Naive thymus-derived CD4-positive, alpha-beta T cell (primary cell): ENCODE measurements around the gene NTN5. TPM values are rescaled to one million over a fixed set of nuclear protein-coding genes. Genes with fewer than 3 reads are reported as not detected.
"Not testable (repeated sequence)": the region's sequence is repeated elsewhere in the genome, so short reads cannot be mapped to it uniquely, and the experiment has no call there.

Source experiments
- ATAC-seq: fragments of 150-1000 bp; cut with Tn5 transposase; 2 replicates; pipeline ENCODE4 v1.10.0; 2021; ENCODE audit warnings: mild to moderate bottlenecking, moderate library complexity
- CTCF ChIA-PET: fragments of 350-600 bp; sonication (Branson Sonifier 250); formaldehyde crosslinking; loops from one replicate; lab custom pipeline; 2021; ENCODE audit warnings: antibody characterized with exemption; lab: Charles Lee
- POLR2A ChIA-PET: fragments of 350-600 bp; sonication (Branson Sonifier 250); formaldehyde crosslinking; loops from one replicate; lab custom pipeline; 2021; ENCODE audit warnings: antibody characterized with exemption, inconsistent platforms; lab: Charles Lee
- DNase-seq, 9 donors: peaks; one replicate each; pipeline versions ENCODE4 v3.0.0 to v3.0.0-alpha.2; 2020 to 2022; ENCODE audit warnings: mixed read lengths in 1 of 9
- H3K27ac ChIP-seq: one replicate; pipeline ENCODE4 v1.7.0; 2013; ENCODE audit warnings: mild to moderate bottlenecking, low read depth, low read length, moderate library complexity
- H3K27me3 ChIP-seq, 2 donors: one replicate each; pipeline ENCODE4 v1.7.0; 2013; ENCODE audit warnings: low read length in 2 of 2, mild to moderate bottlenecking in 2 of 2, moderate library complexity in 2 of 2; ENCODE audit not compliant: control insufficient read depth in 2 of 2, insufficient read depth in 2 of 2
- H3K36me3 ChIP-seq, 3 experiments: 1 replicate in 2 of 3; 2 replicates in 1 of 3; pipeline ENCODE4 v1.7.0; 2013; ENCODE audit warnings: low read length in 3 of 3, mild to moderate bottlenecking in 3 of 3, moderate library complexity in 1 of 3; ENCODE audit not compliant: insufficient read depth in 3 of 3, control insufficient read depth in 2 of 3
- H3K4me1 ChIP-seq, 2 donors: one replicate each; pipeline ENCODE4 v1.7.0; 2013; ENCODE audit warnings: low read length in 2 of 2, mild to moderate bottlenecking in 2 of 2, moderate library complexity in 1 of 2; ENCODE audit not compliant: control insufficient read depth in 2 of 2, insufficient read depth in 2 of 2
- H3K4me3 ChIP-seq: 2 replicates; pipeline ENCODE4 v1.7.0; 2013; ENCODE audit warnings: mild to moderate bottlenecking, low read length
- H3K9me3 ChIP-seq, 3 experiments: 1 replicate in 2 of 3; 2 replicates in 1 of 3; pipeline ENCODE4 v1.7.0; 2013; ENCODE audit warnings: low read length in 3 of 3; ENCODE audit not compliant: control insufficient read depth in 2 of 3
- H3K27ac Mint-ChIP-seq, 9 donors: one replicate each; pipeline ENCODE4 v1.8.0; 2020 to 2022; ENCODE audit warnings: mixed read lengths in 9 of 9, mild to moderate bottlenecking in 8 of 9, moderate library complexity in 5 of 9, inconsistent platforms in 2 of 9
- H3K27me3 Mint-ChIP-seq, 5 donors: one replicate each; pipeline ENCODE4 v1.8.0; 2021 to 2022; ENCODE audit warnings: mixed read lengths in 5 of 5, mild to moderate bottlenecking in 1 of 5
- H3K36me3 Mint-ChIP-seq, 5 donors: one replicate each; pipeline ENCODE4 v1.8.0; 2020 to 2022; ENCODE audit warnings: mixed read lengths in 5 of 5, mild to moderate bottlenecking in 3 of 5, inconsistent platforms in 1 of 5
- H3K4me1 Mint-ChIP-seq, 7 donors: one replicate each; pipeline ENCODE4 v1.8.0; 2020 to 2022; ENCODE audit warnings: mixed read lengths in 7 of 7, mild to moderate bottlenecking in 3 of 7, inconsistent platforms in 1 of 7
- H3K4me3 Mint-ChIP-seq, 10 donors: one replicate each; pipeline ENCODE4 v1.8.0; 2020 to 2022; ENCODE audit warnings: mild to moderate bottlenecking in 10 of 10, mixed read lengths in 10 of 10, moderate library complexity in 6 of 10, inconsistent platforms in 2 of 10
- H3K9me3 Mint-ChIP-seq, 11 donors: one replicate each; pipeline ENCODE4 v1.8.0; 2020 to 2022; ENCODE audit warnings: mixed read lengths in 11 of 11, mild to moderate bottlenecking in 4 of 11, inconsistent platforms in 1 of 11, moderate library complexity in 1 of 11
- intact Hi-C, 2 donors: fragments of 100-400 bp; cut with micrococcal nuclease; formaldehyde crosslinking; loops; one replicate each; pipeline ENCODE4 v1.15.1; 2023
- polyA plus RNA-seq, 2 donors: library from polyadenylated mRNA; unstranded; fragments of 300-500 nt; fragmentation: Illumina TruSeq; gene quantifications; one replicate each; pipeline ENCODE4 v1.2.3, GENCODE V29; 2021
- total RNA-seq, 6 experiments: library from RNA in 5 of 6; stranded (reverse) in 5 of 6; gene quantifications; 1 replicate in 5 of 6; 2 replicates in 1 of 6; pipeline ENCODE4 v1.2.3 and lab custom pipeline; 2021 to 2026

NTN5 gene
- total and polyA plus RNA-seq, 7 experiments from 2014 or later: 0.41 to 5.9 (median 2.9) TPM

DNA sequence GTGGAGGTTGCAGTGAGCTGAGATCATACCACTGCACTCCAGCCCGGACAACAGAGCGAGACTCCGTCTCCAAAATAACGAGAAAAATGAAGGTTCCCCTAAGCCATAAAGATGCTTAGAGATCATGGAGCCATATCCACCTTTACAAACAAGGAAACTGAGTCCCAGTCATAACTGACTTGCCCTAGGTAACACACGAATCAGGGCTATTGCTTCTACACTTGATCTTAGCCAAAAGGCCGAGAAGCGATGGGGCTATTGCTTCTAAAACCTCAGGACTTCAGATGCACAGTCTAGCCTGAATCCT is 38.8 kb downstream of the NTN5 start:
- ATAC-seq (no peak), DNase-seq (no peak)
- Histone ChIP-seq H3K36me3 (peaks cover 4 to 59% (median 11%) of the 10 kb centered on the region in 3 experiments), H3K27me3 (no peaks in the 10 kb centered on the region), H3K27ac (peak overlapping the region; percentile 88), H3K9me3 (no peaks in the 10 kb centered on the region), H3K4me1 (peaks cover 30 to 40% of the 10 kb centered on the region in 2 donors), H3K4me3 (peak overlapping the region; percentile 89)
- peak overlapping the region; percentile 82 to 100 (median 86) for H3K4me3 Mint-ChIP-seq
- H3K27ac Mint-ChIP-seq: peak overlapping the region; percentile 84 to 97 (median 94)
- intact Hi-C loops: loop anchor here (2.0 to 10.0 kb wide), 4 partner anchors 481 to 1241 kb away; partner anchors contain the start of genes C19orf73 (in 2 of the 2), PPFIA3 (in 2 of the 2), AKT1S1 (in 1 of the 2) and LIN7B (in 1 of the 2)
- ChIA-PET CTCF (interaction anchor here (1.0 to 1.3 kb wide), 3 partner anchors 10 to 13 kb away, joined by 3 to 4 read pairs (median 3); no protein-coding TSS in a partner anchor), POLR2A (interaction anchor here (0.6 to 7.5 kb wide), 12 partner anchors 9 to 1503 kb away, joined by 3 to 73 read pairs (median 4); partner anchors contain the start of genes CA11, RPL18, SAE1 and SPHK2)
- H3K4me1 Mint-ChIP-seq: peaks cover 13 to 48% (median 43%) of the 10 kb centered on the region in 7 donors
- no peaks in the 10 kb centered on the region for H3K27me3 Mint-ChIP-seq
- peaks cover 0 to 13% (median 8%) of the 10 kb centered on the region in 5 donors for H3K36me3 Mint-ChIP-seq
- peaks cover 0 to 9% (median 0%) of the 10 kb centered on the region in 11 donors for H3K9me3 Mint-ChIP-seq

DNA sequence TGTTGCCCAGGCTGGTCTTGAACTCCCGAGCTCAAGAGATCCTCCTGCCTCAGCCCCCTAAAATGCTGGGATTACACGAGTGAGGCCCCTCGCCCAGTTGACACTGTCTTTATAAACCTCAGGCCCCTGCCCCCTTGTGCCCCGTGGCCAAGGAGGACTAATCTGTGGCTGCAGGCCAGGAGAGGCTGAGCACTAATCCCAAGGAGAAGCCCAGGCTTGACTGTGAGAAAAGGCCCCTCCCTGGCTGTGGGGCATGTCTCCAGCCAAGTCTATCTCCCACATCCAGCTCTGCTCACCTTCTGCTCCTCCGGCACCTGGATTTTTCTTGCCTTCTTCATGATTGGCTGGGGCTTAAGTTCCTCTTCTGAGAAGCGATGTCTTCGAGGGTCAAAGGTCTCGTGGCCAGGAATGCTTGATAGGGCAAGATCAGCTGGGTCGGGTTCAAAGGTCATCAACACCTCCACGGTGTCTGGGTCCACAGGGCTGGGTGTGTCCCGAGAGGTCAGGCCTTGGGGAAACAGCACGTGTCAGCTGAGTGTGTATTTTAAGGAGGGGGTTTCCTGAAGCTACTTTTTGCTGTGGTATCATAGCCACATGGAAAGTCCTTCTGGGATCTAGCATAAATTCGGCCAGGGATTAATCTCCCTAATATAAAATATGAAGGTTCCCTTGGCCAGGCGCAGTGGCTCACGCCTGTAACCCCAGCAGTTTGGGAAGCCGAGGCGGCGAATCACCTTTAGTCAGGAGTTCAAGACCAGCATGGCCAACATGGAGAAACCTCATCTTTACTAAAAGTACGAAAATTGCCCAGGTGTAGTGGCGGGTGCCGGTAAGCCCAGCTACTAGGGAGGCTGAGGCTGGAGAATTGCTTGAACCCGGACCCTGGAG is 39.4 kb downstream of the NTN5 start:
- H3K9me3 ChIP-seq: no peaks in the 10 kb centered on the region
- no peaks in the 10 kb centered on the region for H3K27me3 Mint-ChIP-seq
- H3K27me3 ChIP-seq: no peaks in the 10 kb centered on the region
- peak overlapping the region; percentile 89 for H3K4me3 ChIP-seq
- H3K4me3 Mint-ChIP-seq: peak overlapping the region in 8 of 10 donors; percentile 21 to 100 (median 88)
- H3K9me3 Mint-ChIP-seq: peaks cover 0 to 8% (median 0%) of the 10 kb centered on the region in 11 donors
- ATAC-seq (no peak), DNase-seq (no peak)
- H3K27ac Mint-ChIP-seq: peak overlapping the region in 8 of 9 donors; percentile 84 to 97 (median 94)
- H3K4me1 ChIP-seq: peaks cover 24 to 34% of the 10 kb centered on the region in 2 donors
- H3K36me3 Mint-ChIP-seq: peaks cover 0 to 13% (median 5%) of the 10 kb centered on the region in 5 donors
- intact Hi-C loops: loop anchor here (2.0 to 10.0 kb wide), 4 partner anchors 481 to 1241 kb away; partner anchors contain the start of genes C19orf73 (in 2 of the 2), PPFIA3 (in 2 of the 2), AKT1S1 (in 1 of the 2) and LIN7B (in 1 of the 2)
- ChIA-PET POLR2A (interaction anchor here (0.6 to 7.5 kb wide), 13 partner anchors 10 to 1502 kb away, joined by 3 to 73 read pairs (median 4); partner anchors contain the start of genes CA11, RPL18, SAE1 and SPHK2), CTCF (interaction anchor here (1.0 to 1.3 kb wide), 3 partner anchors 10 to 13 kb away, joined by 3 to 4 read pairs (median 3); no protein-coding TSS in a partner anchor)
- peak overlapping the region; percentile 88 for H3K27ac ChIP-seq
- H3K36me3 ChIP-seq: peaks cover 4 to 63% (median 11%) of the 10 kb centered on the region in 3 experiments
- H3K4me1 Mint-ChIP-seq: peaks cover 8 to 42% (median 37%) of the 10 kb centered on the region in 7 donors

DNA sequence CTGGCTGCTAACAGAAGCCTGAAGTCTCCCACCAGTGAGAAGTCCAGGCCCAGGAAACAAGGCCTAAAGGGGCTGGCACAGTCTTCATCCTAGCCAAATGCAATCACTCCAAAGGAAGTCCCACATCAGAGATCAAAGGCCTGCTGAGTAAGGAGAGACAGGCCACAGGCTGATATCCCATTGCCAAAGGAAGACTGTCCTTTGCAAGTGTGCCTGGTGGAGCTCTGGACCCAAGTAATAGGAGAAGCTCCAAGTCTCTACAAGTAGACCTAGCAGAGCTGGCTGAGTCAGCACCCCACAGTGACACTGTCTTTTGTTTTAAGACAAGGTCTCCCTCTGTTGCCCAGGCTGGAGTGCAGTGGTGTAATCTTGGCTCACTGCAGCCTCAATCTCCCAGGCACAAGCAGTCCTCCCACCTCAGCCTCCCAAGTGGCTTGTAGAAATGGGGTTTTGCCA is 40.1 kb downstream of the NTN5 start:
- H3K36me3 ChIP-seq: peaks cover 4 to 70% (median 11%) of the 10 kb centered on the region in 3 experiments
- H3K27ac ChIP-seq: peak overlapping the region; percentile 88
- Mint-ChIP-seq H3K36me3 (peaks cover 0 to 13% (median 4%) of the 10 kb centered on the region in 5 donors), H3K27ac (peak overlapping the region; percentile 21 to 95 (median 66)), H3K4me3 (peak overlapping the region in 9 of 10 donors; percentile 29 to 100 (median 52)), H3K27me3 (no peaks in the 10 kb centered on the region), H3K4me1 (peaks cover 4 to 39% (median 34%) of the 10 kb centered on the region in 7 donors), H3K9me3 (peaks cover 0 to 8% (median 0%) of the 10 kb centered on the region in 11 donors)
- H3K4me3 ChIP-seq: no peak overlapping the region
- no peaks in the 10 kb centered on the region for H3K9me3 ChIP-seq
- POLR2A ChIA-PET: interaction anchor here (0.6 to 7.5 kb wide), 8 partner anchors 10 to 1502 kb away, joined by 3 to 73 read pairs (median 4); partner anchors contain the start of genes CA11, RPL18, SAE1 and SPHK2
- intact Hi-C loops: loop anchor here (10.0 kb wide), 3 partner anchors 482 to 1242 kb away; partner anchors contain the start of genes AKT1S1 (in 1 of the 2), C19orf73 (in 1 of the 2), LIN7B (in 1 of the 2) and PPFIA3 (in 1 of the 2)
- no peak for DNase-seq
- peaks cover 23 to 32% of the 10 kb centered on the region in 2 donors for H3K4me1 ChIP-seq
- CTCF ChIA-PET: interaction anchor here (1.3 kb wide), 1 partner anchor 12 kb away, joined by 3 read pairs; no protein-coding TSS in a partner anchor
- no peaks in the 10 kb centered on the region for H3K27me3 ChIP-seq
- no peak for ATAC-seq

DNA sequence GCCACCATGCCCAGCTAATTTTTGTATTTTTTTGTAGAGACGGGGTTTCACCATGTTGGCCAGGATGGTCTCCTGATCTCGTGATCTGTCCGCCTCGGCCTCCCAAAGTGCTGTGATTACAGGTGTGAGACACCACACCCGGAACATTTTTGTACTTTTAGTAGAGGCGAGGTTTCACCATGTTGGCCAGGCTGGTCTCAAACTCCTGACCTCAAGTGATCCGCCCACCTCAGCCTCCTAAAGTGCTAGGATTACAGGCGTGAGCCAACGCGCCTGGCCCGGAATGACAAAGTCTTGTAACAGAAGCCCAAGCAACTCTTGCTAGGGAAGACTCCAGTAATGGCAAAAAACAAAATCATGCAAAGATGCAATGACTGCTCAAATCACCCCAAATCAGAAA is 40.5 kb downstream of the NTN5 start:
- POLR2A ChIA-PET: interaction anchor here (3.1 to 7.5 kb wide), 3 partner anchors 9 to 15 kb away, joined by 36 to 73 read pairs (median 66); partner anchors contain the start of genes CA11, RPL18 and SPHK2
- H3K9me3 Mint-ChIP-seq, ATAC-seq, CTCF ChIA-PET, H3K27me3 Mint-ChIP-seq, H3K4me3 ChIP-seq, DNase-seq, H3K27me3 ChIP-seq, H3K9me3 ChIP-seq: not testable (repeated sequence)
- Mint-ChIP-seq H3K36me3 (peaks cover 0 to 13% (median 4%) of the 10 kb centered on the region in 5 donors), H3K27ac (peak overlapping the region; percentile 21 to 95 (median 66)), H3K4me3 (peak overlapping the region in 9 of 10 donors; percentile 29 to 100 (median 52)), H3K4me1 (peaks cover 4 to 39% (median 33%) of the 10 kb centered on the region in 7 donors)
- H3K27ac ChIP-seq: peak overlapping the region; percentile 88
- peaks cover 4 to 70% (median 11%) of the 10 kb centered on the region in 3 experiments for H3K36me3 ChIP-seq
- intact Hi-C loops: loop anchor here (10.0 kb wide), 3 partner anchors 483 to 1243 kb away; partner anchors contain the start of genes AKT1S1 (in 1 of the 2), C19orf73 (in 1 of the 2), LIN7B (in 1 of the 2) and PPFIA3 (in 1 of the 2)
- peaks cover 26 to 32% of the 10 kb centered on the region in 2 donors for H3K4me1 ChIP-seq

DNA sequence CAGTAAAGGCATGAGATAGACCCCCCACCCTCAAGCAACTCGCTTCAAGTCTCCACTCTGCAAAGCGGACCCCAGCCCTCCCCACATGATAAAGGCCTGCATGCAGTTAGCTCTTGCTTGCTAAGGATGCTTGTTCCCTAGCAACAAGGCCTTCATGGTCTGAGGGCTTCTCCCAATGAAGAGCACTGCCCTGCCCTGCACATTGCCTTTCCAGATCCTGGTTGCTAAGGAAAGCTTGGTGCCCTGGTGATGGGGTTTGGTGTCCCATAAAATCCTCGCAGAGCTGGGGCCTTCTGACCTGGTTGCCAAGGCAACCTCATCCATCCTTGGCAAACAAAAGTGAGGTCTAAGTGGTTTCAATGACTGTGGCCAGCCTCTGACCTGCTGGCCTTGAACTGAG is 41.6 kb downstream of the NTN5 start:
- ATAC-seq (no peak), DNase-seq (peak in 1 of 9 donors; percentile 7)
- Histone ChIP-seq H3K27me3 (no peaks in the 10 kb centered on the region), H3K9me3 (no peaks in the 10 kb centered on the region), H3K4me3 (no peak overlapping the region), H3K27ac (peak overlapping the region; percentile 29), H3K4me1 (peaks cover 29 to 32% of the 10 kb centered on the region in 2 donors), H3K36me3 (peaks cover 4 to 63% (median 11%) of the 10 kb centered on the region in 3 experiments)
- ChIA-PET POLR2A (interaction anchor here (0.6 to 7.5 kb wide), 5 partner anchors 8 to 267 kb away, joined by 3 to 73 read pairs (median 5); partner anchors contain the start of genes RPL18, SPHK2, SYNGR4 and TMEM143), CTCF (no interaction called here)
- Mint-ChIP-seq H3K27me3 (no peaks in the 10 kb centered on the region), H3K27ac (peak overlapping the region in 8 of 9 donors; percentile 2 to 79 (median 48)), H3K4me3 (peak overlapping the region in 2 of 10 donors; percentile 23 to 37), H3K36me3 (peaks cover 0 to 13% (median 4%) of the 10 kb centered on the region in 5 donors), H3K9me3 (peaks cover 0 to 8% (median 0%) of the 10 kb centered on the region in 11 donors), H3K4me1 (peaks cover 4 to 44% (median 34%) of the 10 kb centered on the region in 7 donors)
- intact Hi-C loops: loop anchor here (10.0 kb wide), 3 partner anchors 484 to 1244 kb away; partner anchors contain the start of genes AKT1S1 (in 1 of the 2), C19orf73 (in 1 of the 2), LIN7B (in 1 of the 2) and PPFIA3 (in 1 of the 2)
